Stimulated activated naive CD8-positive, alpha-beta T cell treated with anti-CD3 and anti-CD28 coated beads, Interleukin-15, Interleukin-2, amounts not matched to agents 100 U/mL and 50 U/mL, for 24 hours (primary cell): ENCODE data around the gene GARIN5A.

Experiments used
- ATAC-seq: fragments of 150-1000 bp; cut with Tn5 transposase; one replicate; pipeline ENCODE4 v1.10.0; 2021
- DNase-seq: peaks from one replicate; pipeline ENCODE4 v3.0.0; 2021

The GARIN5A gene

DNA sequence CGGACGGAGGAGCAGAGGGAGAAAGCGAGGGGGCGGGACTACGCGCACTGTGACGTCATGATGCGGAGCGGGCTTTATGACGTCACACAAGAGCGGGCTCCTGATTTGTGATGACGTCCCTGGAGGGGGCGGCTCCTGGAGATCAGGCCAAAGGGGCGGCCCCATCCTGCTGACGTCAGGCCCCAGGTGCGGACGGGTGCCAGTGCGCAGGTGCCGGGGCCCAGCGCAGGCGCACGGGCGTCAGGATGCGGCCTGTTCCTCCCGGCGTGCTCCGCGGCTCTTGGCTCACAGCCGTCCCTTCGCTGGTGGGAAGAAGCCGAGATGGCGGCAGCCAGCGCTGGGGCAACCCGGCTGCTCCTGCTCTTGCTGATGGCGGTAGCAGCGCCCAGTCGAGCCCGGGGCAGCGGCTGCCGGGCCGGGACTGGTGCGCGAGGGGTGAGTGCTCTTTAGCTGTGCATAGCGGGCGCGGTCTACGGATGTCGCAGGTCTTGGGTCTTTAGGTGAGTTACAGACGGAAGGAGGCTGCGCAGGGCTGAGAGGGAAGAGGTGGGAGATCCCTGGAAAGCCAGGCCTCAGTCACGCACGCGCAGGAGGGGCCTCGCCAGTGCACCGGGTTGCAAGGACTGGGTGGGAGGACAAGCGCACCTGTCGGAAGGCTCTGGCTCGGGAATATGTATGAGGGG is at the start of gene GARIN5A, which contains the start of gene EMC10:
Gene GARIN5A, minus strand, starts transcription at position 625 of the 683 bp plus-strand sequence. Its CDS starts 460 bp downstream, at position 165.
Gene EMC10, plus strand, starts transcription at position 284 of the 683 bp plus-strand sequence. Its CDS starts 38 bp downstream, at position 322.
- DNase-seq (peak; percentile 96), ATAC-seq (peak; percentile 96)

DNA sequence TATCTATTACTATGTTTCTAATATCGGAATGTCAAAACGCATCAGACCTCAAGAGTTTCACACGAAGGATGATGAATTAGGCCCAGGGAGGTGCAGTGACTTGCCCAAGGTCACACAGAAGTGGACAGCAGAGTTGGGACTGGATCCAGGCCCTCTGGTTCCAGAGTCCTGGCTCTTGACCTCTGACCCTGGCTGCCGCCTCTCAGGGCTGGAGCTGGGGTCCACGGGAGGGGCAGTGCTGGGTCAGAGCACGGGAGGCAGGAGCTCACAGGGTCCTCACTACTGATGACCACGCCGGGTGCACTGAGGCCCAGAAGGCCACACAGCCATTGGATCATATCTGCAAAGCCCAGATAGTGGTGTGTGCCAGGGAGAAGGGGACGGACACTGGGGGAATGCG is 46.2 kb upstream of the GARIN5A start:
- ATAC-seq: no peak
- DNase-seq: no peak

DNA sequence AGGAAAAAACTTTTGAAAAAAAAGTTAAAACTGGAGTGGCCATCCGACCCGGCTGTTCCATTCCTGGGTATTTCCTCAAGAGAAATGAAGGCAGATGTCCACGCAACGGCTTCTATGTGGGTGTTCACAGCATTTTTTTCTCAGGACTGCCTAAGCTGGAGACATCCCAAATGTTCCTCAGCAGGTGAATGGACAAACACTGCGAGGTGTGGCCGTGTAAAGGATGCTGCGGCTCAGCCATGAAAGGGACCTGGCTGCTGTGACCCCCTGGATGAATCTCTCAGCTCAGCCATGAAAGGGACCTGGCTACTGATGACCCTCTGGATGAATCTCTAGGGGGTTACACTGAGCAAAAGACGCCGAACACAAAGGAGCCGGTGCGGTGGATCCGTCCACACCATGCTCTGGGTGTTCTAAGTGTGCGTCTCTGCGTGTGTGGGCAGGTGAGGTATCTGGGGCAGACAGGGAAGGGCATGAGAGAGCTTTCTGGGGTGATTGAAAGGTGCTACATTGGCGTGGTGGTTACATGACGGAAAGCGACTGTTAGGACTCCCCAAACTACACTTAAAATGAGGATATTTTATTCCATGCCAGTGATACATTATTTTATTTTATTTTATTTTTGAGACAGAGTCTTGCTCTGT is 44.3 kb upstream of the GARIN5A start:
- ATAC-seq (no peak), DNase-seq (no peak)

DNA sequence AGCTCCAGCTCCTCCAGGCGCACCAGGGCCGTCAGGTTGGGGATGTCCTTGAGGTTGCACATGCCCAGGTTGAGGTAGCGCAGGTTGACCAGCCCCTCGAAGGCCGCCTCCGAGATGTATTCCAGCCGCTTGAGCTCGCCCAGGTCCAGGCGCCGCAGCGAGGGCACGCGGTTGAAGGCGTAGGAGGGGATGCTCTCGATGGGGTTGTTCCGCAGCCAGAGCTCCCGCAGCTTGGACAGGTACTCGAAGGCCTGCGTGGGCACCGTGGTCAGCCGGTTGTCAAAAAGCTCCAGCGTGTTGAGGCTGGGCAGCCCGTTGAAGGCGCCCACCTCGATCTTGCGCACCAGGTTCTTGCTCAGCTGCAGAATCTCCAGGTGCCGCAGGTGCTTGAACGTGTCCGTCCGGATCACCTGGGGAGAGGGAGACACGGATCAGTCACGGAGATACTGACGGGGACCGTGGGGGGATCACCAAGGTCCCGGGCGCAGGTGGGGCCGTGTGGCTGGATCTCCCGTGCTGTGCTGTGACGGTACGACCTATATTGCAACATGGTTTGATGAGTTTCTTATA is 42.4 kb upstream of the GARIN5A start:
- ATAC-seq (no peak), DNase-seq (no peak)

DNA sequence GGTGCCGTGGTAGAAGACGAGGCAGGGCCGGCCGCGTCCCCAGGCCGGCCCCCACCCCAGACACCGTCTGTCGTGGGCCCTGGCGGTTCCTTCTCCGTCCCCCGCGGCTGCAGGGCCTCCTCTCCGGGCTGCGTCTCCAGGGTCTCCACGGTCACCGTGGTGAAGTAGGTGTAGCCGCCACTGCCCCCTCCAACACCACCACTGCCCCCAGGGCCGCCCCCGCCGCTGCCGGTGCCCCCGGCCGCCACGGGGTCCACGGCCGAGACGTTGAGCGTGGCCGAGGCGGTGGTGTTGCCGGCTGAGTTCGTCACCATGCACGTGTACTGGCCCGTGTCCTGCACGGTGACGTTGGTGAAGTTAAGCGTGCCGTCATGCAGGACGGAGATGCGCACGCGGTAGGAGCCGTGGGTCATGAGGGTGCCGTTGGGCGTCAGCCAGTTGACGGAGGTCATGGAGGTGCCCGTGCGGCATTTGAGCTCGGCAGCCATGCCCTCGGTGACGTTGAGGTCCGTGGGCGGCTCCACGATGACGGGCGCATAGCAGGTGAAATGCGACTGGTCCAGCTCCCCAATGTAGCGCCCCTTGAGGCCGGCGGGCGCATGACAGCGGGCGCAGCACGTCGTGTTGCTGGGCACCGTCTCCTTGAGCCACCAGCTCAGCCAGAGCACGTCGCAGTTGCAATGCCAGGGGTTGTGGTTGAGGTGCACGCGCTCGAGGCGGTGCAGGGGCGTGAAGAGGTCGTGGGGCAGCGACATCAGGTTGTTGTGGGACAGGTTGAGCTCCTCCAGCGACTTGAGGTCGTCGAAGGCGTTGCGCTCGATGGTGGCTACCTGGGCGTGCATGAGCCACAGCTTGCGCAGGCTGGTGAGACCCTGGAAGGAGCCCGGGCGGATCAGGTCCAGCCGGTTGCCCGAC is 41.7 kb upstream of the GARIN5A start:
- ATAC-seq (no peak), DNase-seq (no peak)

DNA sequence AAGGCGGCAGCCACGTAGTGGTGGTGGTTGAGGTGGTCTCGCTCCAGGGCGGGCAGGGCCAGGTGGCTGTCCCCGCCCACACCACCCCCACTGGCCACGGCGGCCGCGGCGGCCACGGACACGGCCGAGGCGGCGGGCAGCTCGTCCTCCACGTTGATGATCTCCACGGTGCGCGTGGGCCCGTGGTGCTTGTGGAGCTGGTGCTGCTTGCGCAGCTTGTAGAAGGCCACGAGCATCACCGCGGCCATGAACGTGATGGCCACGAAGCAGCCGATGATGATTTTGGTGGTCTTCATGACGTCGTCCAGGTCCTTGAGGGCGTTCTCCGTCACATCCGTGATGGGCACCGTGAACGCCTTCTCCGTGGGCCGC is 41.0 kb upstream of the GARIN5A start:
- ATAC-seq (no peak), DNase-seq (no peak)

DNA sequence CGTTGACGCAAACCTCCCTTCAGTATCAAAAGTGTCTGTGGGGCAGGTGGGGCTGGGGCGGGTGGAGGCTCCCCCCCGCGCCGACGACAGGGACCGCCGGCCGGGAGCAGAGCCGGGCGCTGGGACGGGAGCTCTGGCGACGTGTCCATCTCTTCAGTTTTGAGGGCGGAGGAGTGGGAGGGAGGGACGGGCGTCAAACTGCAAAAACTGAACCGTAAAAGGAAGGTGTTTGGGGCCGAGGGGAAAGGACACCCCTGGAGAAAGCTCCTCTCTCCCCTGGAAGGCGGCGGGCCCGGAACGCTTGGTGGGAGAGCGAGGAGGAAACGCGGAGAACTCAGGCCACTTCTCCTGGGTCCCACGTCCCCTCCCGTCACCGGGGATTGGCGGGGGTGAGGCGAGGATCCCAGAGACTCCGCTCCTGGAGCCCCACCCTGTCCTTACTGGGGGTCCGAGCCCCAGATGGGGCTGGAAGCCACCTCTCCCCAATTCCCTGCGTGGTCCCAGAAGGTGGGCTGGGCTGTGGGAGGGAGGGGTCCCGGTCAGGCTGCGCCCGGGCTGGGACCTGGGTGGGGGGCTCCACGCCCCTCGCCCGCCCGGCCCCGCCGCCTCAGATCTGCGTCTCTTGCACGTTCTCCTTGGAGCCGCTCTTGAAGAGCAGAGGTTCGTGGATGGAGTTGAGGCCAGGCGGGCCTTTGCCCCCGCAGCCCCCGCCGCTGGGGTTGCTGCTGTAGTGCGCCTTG is 40.5 kb upstream of the GARIN5A start:
- DNase-seq (no peak), ATAC-seq (no peak)

DNA sequence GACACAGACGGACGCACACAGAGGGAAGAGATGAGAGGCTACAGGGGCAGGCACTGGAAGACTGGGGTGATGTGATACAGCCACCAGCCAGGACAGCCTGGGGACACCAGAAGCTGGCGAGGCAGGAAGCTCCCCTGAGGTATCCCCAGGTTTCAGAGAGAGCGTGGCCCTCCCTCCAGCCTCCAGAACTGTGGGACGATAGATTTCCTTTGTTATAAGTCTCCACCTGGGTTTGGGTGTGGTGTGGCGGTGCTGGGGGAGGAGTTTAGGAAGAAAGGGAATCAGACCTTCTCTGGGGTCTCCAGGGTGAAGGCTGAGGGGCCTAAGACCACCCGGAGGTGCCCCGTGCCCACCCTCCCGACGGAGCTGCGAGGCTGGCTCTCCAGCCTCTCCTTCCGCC is 39.8 kb upstream of the GARIN5A start:
- DNase-seq: no peak
- no peak for ATAC-seq

DNA sequence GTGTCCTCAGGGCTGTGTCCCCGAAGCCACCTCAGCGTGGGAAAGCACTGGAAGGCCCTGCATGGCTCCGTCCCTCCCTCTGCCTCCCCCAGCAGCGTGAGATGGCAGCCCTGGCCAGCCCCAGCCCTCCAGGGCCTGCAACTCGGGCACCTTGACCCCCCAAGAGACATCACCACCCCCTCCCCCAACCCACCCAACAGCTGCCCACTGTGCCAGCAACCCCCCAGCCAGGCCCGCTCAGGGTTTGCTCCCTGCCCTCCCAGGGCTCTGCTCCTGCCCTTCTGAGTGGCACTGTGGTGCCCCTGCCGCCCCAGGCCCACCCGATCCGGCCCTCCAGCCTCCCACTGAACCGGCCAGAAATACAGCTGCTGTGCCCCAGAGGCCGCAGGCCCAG is 38.5 kb upstream of the GARIN5A start:
- no peak for ATAC-seq
- DNase-seq: no peak

DNA sequence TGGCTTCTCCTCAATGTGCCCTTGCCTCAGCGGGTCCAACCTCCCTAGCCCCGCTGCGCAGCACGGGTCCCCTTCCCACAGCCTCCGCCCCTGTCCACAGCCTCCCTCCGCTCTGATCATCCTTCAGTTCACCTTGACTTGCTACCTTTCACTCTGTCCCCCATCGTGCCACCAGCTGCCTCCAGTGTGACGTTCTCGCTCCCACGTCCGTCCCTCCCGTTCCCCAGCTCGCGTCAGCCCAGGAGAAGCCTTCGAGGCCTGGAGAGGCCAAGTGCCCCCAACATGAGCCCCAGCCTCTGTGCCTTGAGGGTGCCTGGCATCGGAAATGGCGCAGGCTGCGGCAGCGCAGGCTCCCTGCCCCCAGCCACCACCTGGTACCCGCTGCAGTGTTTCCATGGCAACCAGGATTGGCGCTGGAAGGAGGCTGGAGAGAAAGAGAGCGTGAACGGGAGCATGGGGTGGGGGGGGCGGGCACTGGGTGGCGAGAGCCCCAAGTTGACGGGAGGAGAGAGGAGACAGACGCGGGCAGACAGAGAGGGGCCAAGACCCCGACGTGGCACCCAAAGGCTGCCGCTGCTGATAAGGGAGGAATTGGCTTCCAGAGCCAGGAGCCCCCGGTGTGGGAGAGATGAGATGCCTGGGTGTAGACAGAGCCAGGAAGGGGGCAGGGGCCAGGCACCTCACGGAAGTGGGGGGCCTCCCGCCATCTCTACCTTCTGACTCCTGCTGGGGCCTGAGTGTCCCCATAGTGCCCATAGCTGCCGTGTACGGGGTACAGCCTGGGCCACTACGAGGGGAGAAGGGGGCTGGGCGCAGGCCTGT is 37.9 kb upstream of the GARIN5A start:
- no peak for DNase-seq
- ATAC-seq: no peak

DNA sequence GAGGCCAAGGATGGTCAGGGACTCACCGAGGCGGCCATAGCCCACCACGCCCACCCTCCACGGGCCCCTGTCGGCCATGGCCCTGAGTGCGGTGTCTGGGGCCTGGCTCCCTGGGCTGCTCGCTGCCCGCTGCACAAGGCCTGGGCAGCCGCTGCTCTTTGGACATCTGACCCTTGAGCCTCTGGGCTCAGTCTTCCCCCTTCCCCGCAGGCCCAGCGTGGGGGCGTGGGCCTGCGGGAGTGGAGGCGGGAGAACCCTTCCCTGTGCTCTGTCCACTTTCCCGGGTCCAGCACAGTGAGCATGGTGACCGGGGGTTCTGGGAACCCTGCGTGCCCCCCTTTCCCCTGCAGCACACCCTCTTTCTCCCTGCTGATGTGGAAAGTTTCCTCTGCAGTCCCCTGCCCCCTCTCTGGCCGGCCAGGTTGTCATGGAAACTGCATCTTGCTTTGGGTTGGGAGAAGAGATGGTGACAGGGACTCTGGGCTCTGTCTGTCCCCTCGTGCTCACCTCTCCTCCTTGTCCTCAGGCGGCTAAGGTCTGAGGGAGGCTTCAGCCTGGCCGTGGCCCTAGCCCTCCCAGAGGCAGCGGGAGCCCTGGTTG is 37.2 kb upstream of the GARIN5A start, which contains the start of gene ASPDH:
Gene ASPDH, minus strand, starts transcription at position 168 of the 600 bp plus-strand sequence. Its CDS starts 90 bp downstream, at position 78.
- ATAC-seq: no peak
- DNase-seq: no peak

DNA sequence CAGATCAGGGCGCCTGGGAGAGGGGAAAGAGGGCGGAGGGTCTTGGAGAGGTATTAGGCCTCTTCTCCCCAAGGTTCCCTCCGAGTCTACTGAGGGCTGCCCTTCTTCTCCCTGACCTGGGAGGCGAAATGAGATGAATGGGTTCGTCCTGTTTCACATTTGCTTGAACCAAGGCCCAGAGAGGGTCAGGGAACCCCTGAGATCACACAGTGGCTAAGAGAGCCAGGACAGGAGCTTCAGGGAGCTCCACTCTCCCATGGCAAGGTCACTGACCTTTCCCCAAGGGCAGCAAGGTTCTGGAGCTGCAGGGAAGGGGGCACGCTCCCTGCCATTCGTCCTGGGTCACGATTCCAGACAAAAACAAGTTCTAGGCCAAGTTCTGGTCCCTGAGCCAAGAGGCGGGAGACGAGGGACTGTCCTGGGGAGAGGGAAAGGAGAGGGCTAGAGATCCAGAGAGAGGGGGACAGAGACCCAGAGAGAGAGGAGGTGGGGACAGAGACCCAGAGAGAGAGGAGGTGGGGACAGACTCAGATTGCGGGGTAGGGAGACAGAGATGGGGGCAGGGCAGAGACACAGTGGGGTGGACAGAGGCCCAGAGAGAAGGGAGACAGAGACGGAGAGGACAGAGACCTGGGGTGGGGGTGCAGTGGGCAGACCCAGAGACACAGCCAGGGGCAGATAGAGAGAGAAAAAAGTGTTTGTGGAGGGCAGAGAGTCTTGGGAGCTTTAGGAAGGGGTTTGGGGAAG is 36.5 kb upstream of the GARIN5A start:
- no peak for DNase-seq
- ATAC-seq: no peak

DNA sequence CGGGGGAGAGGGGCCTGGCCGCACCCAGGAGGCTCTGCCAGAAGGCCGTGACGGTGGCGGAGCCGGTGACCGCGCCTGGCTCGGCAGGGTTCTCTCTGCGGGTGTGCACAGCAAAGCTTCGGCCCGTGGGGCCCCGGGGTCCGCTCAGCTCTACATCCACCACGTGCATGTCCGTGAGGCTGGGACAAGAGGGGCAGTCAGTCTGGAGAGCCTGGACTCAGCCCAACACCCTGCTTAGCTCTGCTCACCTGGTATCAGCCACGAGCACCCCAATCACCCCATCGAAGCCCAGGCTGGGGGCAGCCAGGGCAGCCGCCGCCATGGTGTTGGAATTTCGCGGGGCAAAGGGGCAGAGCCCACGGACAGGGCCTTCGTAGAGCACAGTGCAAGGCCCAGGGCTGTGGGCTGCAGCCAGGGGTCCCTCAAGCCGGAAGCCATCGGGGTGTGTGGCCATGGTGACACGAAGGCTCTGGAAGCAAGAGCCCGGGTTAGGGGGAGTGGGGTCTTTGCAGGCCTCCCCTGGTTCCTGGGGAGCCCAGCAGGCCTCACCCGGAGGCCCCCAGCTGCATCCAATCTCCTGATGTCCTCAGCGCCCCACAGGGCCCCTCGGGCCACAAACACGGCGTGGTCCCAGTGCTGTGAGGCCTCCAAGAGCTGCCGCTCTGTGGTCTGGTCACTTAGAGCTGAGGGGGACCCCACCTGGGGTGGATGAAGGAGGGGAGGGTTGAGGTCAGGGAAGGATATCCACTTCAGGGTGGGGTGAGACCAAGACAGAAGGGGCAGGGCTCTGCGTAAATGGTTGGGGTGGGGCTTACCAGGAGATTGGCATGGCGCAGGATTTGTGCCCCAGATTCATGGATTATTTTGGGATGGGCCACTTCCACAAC is 35.7 kb upstream of the GARIN5A start:
- DNase-seq (no peak), ATAC-seq (no peak)

DNA sequence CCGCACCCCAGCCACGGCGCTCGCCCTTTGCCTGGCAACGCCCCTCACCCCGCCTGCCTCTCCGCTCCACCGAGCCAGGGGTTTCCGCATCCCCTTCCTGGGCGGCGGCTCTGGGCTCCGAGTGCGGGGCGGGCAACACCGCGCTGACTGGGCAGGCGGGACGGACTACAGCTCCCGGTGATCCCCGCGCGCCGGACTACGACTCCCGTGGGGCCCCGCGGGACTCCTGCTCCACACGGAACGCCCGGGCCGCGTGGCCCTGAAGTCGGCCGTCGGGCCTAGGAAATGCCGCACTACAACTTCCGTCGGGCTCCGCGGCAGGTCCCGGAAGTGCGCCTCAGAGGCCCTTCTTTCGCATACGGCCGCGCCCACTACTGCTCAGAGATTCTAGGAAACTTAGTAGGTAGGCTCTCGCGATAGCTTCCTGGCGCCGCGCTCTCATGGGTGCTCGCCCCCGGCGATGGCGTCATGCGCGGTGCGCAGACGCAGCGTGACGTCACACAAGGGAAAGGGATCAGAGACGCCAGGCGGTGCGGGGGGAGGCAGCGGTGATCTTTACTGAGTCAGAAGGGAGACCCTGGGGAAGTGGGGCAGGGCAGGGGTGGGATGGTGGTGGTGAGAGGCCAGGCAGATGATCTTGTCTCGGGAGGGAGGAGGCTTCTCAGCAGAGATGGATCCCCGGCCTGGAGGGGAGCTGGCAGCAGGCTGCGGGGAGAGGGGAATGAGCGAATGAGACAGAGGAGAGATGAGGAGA is 34.6 kb upstream of the GARIN5A start, which contains the start of gene JOSD2:
Gene JOSD2, minus strand, starts transcription at position 123 of the 754 bp plus-strand sequence. CDS start 760 bp downstream, outside the sequence.
- ATAC-seq (peak; percentile 92), DNase-seq (peak; percentile 94)

DNA sequence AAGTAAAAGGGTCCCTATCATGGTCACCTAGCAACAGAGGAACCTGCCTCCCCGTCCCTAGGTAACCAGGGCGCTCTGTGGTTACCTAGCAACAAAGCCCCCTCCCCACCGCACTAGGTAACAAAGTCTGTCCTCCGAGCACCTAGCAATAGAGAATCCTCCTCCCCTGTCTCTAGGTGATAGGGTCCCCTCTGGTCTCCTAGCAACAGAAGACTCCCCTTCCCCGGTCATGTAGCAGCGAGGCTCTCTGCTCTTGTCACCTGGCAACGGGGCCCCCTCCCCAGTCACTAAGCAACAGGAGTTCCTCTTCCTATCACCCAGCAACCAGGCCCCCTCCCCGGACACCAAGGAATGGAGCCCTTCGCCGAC is 34.0 kb upstream of the GARIN5A start:
- ATAC-seq: no peak
- no peak for DNase-seq

DNA sequence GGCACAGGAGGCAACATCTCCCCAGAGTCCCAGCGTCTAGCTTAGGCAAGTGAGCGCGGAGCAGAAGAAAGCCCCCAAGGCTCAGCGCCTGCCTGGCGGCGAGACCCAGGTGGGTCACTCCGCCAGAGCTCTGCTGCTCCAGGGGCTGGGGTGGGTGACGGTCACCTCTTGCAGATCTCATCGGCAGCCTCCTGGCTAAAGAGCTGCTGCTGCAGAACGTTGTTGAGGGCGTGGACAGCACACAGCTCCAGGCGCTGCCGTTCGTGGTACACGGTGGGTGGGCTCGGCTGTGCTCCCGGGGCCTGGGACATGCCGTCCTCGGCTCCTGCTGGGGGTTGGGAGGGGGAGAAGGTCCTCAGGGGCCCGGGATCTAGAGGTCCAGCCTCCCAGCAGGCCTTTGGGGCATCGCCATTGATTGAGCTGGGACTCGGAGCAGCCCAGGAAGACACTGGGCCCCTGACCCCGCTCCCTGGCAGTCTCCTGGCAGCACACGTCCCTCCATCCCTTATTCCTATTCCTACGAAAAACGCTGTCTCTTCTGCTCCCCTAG is 33.5 kb upstream of the GARIN5A start:
- ATAC-seq: no peak
- no peak for DNase-seq

DNA sequence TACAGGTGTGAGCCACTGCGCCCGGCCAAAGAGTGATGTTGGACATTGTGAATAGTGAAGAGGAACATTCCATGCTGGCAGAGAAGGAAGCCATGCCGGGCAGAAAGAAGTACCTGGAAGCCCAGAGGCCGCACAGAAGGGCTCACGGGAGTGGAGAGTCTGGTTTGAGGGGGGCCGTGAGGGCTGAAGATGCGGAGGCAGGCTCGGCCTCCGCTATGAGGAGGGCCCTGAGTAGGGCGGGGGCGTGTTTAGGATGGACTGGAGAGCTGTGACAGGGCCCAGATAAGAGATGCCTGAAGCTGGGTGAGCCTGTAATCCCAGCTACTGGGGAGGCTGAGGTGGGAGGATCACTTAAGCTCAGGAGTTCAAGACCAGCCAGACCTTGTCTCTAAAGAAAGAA is 32.7 kb upstream of the GARIN5A start:
- no peak for ATAC-seq
- no peak for DNase-seq

DNA sequence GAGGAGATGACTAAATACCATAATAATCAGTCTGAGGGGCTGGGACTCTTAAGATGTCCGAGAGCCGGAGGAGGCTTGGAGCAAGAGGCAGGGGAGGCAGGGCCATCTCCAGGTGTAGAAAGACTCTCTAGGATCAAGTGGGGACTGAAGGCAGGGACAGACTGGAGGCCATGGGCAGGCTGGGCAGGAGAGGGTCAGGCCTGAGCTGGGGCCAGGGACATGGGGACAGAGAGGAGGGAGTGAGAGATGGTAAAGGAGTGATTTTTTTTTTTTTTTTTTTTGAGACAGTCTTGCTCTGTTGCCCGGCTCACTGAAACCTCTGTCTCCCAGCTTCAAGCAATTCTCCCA is 32.2 kb upstream of the GARIN5A start:
- DNase-seq (no peak), ATAC-seq (no peak)
